Ovary (tissue), 3 donors: ENCODE data around the gene CTDSPL.

Experiments used
- EP300 ChIP-seq: sonication (generic); formaldehyde crosslinking; IDR thresholded peaks from one replicate; pipeline ENCODE4 v1.6.1; 2017; ENCODE audit warnings: antibody characterized with exemption
- POLR2A ChIP-seq: fragments of 450-650 bp; IDR thresholded peaks from one replicate; pipeline ENCODE4 v1.6.1; 2017; ENCODE audit warnings: antibody characterized with exemption, mild to moderate bottlenecking, moderate library complexity
- TF ChIP-seq, protein P1 (sequence below), 3 donors: fragments of 450-650 bp in 2 of 3; fragments of 200-600 bp in 1 of 3; IDR thresholded peaks; one replicate each; pipeline versions ENCODE4 v1.5.1 to v1.8.0; 2016 to 2022; ENCODE audit warnings: antibody characterized with exemption in 3 of 3, mild to moderate bottlenecking in 1 of 3
- donor health status: DM: no; HTN: no; CAD: no.

DNA sequence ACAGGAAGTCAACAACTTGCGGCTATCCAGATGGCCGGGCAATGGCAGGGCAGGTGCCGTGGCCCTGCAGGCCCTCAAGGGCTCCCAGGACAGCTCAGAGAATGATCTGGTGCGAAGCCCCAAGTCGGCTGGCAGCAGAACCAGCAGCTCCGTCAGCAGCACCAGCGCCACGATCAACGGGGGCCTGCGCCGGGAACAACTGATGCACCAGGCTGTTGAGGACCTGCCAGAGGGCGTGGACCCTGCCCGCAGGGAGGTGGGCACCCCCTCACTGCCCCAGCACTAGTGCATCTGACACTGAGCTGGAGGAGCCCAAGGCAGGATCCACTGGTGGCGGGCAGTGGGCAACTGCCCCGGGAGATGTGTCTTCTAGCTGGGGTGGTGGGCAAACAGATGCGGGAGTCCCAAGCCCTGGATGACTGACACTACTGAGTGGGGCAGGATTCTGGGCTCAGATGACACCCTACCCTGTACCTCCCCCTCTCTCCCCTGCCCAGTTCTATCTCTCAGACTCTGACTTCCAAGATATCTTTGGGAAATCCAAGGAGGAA is 144.8 kb downstream of the CTDSPL start:
- TF ChIP-seq, protein P1, sequence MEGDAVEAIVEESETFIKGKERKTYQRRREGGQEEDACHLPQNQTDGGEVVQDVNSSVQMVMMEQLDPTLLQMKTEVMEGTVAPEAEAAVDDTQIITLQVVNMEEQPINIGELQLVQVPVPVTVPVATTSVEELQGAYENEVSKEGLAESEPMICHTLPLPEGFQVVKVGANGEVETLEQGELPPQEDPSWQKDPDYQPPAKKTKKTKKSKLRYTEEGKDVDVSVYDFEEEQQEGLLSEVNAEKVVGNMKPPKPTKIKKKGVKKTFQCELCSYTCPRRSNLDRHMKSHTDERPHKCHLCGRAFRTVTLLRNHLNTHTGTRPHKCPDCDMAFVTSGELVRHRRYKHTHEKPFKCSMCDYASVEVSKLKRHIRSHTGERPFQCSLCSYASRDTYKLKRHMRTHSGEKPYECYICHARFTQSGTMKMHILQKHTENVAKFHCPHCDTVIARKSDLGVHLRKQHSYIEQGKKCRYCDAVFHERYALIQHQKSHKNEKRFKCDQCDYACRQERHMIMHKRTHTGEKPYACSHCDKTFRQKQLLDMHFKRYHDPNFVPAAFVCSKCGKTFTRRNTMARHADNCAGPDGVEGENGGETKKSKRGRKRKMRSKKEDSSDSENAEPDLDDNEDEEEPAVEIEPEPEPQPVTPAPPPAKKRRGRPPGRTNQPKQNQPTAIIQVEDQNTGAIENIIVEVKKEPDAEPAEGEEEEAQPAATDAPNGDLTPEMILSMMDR (IDR thresholded peaks at IDR 0.05): no peak
- TF ChIP-seq POLR2A: no peak
- no peak for TF ChIP-seq EP300
